Measurements from ENCODE around the gene IGDCC3.

The IGDCC3 gene

DNA sequence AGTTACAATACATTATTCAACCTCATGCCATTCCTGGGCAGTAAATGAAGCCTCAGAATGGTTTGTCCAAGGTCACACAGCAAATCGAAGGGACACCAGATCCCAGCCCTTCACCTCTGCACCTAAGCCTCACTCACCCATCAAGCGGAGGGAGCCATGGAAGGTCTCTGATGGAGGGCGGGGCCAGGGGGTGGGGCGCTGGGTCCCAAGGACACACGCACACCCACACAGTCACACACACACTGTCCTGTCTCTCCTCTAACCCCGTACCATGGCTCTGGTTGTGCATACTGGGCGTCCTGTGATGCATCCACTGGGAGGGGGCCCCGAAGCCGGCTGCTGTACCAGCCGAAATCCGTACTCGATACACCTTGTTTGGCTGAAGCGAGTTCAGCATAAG is 15.3 kb upstream of the IGDCC3 start:
- Histone ChIP-seq H3K36me3 (ENCODE audit: insufficient read depth) (no peaks in the 10 kb centered on the region), H3K27ac (no peak overlapping the region), H3K79me2 (ENCODE audit: insufficient read depth, low read depth) (no peaks in the 10 kb centered on the region), H3K4me1 (ENCODE audit: low read depth, poor library complexity, severe bottlenecking) (no peaks in the 10 kb centered on the region), H4K20me1 (ENCODE audit: insufficient read depth) (no peaks in the 10 kb centered on the region), H3K4me3 (IDR thresholded peaks at IDR 0.05; ENCODE audit: insufficient read depth, low read depth, low read length) (no peak overlapping the region), H2AFZ (ENCODE audit: low read depth) (no peak overlapping the region), H3K27me3 (ENCODE audit: insufficient read depth, low read depth) (peaks cover 9% of the 10 kb centered on the region; the same call in 1 of the 2 replicates), H3K9ac (no peak overlapping the region), H3K4me2 (no peak overlapping the region)
- TF ChIP-seq, protein P1, sequence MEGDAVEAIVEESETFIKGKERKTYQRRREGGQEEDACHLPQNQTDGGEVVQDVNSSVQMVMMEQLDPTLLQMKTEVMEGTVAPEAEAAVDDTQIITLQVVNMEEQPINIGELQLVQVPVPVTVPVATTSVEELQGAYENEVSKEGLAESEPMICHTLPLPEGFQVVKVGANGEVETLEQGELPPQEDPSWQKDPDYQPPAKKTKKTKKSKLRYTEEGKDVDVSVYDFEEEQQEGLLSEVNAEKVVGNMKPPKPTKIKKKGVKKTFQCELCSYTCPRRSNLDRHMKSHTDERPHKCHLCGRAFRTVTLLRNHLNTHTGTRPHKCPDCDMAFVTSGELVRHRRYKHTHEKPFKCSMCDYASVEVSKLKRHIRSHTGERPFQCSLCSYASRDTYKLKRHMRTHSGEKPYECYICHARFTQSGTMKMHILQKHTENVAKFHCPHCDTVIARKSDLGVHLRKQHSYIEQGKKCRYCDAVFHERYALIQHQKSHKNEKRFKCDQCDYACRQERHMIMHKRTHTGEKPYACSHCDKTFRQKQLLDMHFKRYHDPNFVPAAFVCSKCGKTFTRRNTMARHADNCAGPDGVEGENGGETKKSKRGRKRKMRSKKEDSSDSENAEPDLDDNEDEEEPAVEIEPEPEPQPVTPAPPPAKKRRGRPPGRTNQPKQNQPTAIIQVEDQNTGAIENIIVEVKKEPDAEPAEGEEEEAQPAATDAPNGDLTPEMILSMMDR (conservative IDR thresholded peaks at IDR 0.05; ENCODE audit: low read depth, low read length) = no peak

DNA sequence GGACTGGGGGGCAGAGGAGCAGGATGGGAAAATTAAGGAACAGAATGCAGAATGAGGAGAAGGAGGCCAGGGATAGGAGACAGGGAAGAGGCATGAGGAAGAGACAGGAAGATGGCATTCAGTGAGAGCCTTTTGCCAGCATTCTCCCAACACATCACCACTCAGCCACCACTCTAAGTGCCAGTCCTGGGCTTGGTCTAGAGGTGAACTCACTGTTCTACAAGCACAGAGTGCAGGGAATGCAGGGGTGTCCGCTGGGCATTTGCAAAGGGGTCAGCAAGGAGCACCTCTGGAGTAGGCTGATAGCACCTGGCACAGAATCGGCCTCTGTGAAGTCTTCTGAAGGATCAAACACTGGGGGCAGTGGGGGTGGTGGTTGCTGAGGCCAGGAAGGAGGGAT is 14.6 kb upstream of the IGDCC3 start:
- Histone ChIP-seq H3K9ac (no peak overlapping the region), H3K4me1 (ENCODE audit: low read depth, poor library complexity, severe bottlenecking) (no peaks in the 10 kb centered on the region), H3K36me3 (ENCODE audit: insufficient read depth) (no peaks in the 10 kb centered on the region), H3K27ac (no peak overlapping the region), H3K79me2 (ENCODE audit: insufficient read depth, low read depth) (no peaks in the 10 kb centered on the region), H2AFZ (ENCODE audit: low read depth) (no peak overlapping the region), H3K27me3 (ENCODE audit: insufficient read depth, low read depth) (peaks cover 9% of the 10 kb centered on the region; the same call in 1 of the 2 replicates), H4K20me1 (ENCODE audit: insufficient read depth) (no peaks in the 10 kb centered on the region), H3K4me3 (IDR thresholded peaks at IDR 0.05; ENCODE audit: insufficient read depth, low read depth, low read length) (no peak overlapping the region), H3K4me2 (no peak overlapping the region)
- TF ChIP-seq, protein P1 (conservative IDR thresholded peaks at IDR 0.05; ENCODE audit: low read depth, low read length) = no peak

DNA sequence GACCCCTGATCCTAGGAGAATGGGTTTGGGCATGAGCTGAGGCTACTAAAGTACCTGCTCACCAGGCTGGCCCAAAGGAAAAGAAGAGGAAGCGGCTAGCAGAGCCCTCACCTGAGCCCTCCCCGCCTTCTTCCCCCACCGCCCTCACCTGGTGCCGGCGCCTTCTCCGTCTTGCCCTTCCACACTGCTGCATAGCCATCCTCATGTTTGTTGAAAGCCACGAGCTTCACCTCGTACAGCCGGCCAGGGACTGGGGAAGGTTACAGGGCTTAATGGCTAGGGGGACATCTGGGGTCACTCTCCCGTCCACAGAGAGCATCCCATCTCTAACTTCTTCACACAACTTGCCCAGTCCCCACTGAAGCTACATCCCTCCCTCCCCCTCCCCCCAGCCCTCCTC is 13.9 kb upstream of the IGDCC3 start:
- TF ChIP-seq, protein P1 (conservative IDR thresholded peaks at IDR 0.05; ENCODE audit: low read depth, low read length) = no peak
- Histone ChIP-seq H3K27ac (no peak overlapping the region), H3K27me3 (ENCODE audit: insufficient read depth, low read depth) (peaks cover 9% of the 10 kb centered on the region; the same call in 1 of the 2 replicates), H3K4me2 (no peak overlapping the region), H3K4me1 (ENCODE audit: low read depth, poor library complexity, severe bottlenecking) (no peaks in the 10 kb centered on the region), H3K4me3 (IDR thresholded peaks at IDR 0.05; ENCODE audit: insufficient read depth, low read depth, low read length) (no peak overlapping the region), H3K79me2 (ENCODE audit: insufficient read depth, low read depth) (no peaks in the 10 kb centered on the region), H4K20me1 (ENCODE audit: insufficient read depth) (no peaks in the 10 kb centered on the region), H2AFZ (ENCODE audit: low read depth) (no peak overlapping the region), H3K36me3 (ENCODE audit: insufficient read depth) (no peaks in the 10 kb centered on the region), H3K9ac (no peak overlapping the region)

DNA sequence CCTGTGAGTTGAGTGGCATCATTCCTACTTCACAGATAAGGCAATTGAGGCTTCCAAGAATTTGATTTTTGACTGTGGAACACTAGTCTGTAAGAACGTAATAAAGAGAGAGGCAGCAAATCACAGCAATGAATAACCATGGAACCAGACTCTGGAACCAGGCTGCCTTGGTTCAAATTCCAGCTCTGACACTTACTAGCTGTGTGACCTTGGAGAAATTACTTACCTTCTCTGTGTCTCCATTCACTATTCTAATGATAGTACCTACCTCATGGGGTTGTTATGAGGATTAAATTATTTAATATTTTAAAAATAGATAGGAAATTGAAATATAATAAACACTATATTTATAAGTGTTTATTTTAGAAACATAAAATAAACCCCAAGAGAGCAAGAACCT is 12.6 kb upstream of the IGDCC3 start:
- Histone ChIP-seq H3K4me3 (IDR thresholded peaks at IDR 0.05; ENCODE audit: insufficient read depth, low read depth, low read length) (no peak overlapping the region), H3K4me1 (ENCODE audit: low read depth, poor library complexity, severe bottlenecking) (no peaks in the 10 kb centered on the region), H2AFZ (ENCODE audit: low read depth) (no peak overlapping the region), H4K20me1 (ENCODE audit: insufficient read depth) (no peaks in the 10 kb centered on the region), H3K4me2 (no peak overlapping the region), H3K27me3 (ENCODE audit: insufficient read depth, low read depth) (peaks cover 9% of the 10 kb centered on the region; the same call in 1 of the 2 replicates), H3K79me2 (ENCODE audit: insufficient read depth, low read depth) (no peaks in the 10 kb centered on the region), H3K27ac (no peak overlapping the region), H3K9ac (no peak overlapping the region), H3K36me3 (ENCODE audit: insufficient read depth) (no peaks in the 10 kb centered on the region)
- TF ChIP-seq, protein P1 (conservative IDR thresholded peaks at IDR 0.05; ENCODE audit: low read depth, low read length) = no peak
